Measurements from ENCODE around the gene ZFR.

ZFR gene

DNA sequence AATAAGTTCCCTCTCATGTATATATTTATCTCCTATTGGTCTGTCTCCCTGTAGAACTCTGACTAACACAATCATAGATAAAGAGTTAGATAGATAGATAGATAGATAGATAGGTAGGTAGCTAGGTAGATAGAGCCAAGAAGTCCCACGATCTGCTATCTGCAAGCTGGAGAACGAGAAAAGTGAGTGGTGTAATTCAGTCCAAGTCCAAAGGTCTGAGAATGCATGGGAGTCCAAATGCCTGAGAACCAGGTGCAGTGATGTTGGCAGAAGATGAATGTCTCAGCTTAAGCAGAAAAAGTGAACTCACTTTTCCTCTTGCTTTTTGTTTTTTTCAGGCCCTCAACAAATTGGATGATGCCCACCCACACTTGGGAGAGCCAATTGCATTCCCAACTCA lies 37.7 kb upstream of the ZFR start:
- H3K9me3 ChIP-seq: no peaks in the 10 kb centered on the region

DNA sequence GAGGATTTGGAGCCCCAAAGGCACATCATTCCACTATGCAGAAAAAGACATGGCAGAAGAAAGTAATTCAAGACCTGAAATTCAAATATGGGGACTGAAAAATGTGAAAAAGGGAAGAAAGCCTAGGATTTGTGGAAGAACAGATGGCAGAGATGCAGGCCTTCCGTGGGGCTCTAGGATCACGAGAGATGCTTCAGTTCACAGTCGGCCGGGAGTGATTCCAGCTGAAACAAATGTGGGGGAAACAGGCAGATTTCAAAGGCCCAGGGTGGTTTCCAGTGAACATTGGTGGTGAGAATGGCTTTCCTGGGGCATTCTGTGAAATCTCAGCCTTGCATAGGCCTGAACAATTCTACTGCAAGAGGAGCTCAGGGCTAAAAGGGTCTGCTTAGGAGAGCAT lies 34.6 kb upstream of the ZFR start:
- no peaks in the 10 kb centered on the region for H3K4me1 ChIP-seq (ENCODE audit: control insufficient read depth in 1 of 2, insufficient read depth in 1 of 2, low read depth in 1 of 2, low read length in 1 of 2)
- TF ChIP-seq, protein P1, sequence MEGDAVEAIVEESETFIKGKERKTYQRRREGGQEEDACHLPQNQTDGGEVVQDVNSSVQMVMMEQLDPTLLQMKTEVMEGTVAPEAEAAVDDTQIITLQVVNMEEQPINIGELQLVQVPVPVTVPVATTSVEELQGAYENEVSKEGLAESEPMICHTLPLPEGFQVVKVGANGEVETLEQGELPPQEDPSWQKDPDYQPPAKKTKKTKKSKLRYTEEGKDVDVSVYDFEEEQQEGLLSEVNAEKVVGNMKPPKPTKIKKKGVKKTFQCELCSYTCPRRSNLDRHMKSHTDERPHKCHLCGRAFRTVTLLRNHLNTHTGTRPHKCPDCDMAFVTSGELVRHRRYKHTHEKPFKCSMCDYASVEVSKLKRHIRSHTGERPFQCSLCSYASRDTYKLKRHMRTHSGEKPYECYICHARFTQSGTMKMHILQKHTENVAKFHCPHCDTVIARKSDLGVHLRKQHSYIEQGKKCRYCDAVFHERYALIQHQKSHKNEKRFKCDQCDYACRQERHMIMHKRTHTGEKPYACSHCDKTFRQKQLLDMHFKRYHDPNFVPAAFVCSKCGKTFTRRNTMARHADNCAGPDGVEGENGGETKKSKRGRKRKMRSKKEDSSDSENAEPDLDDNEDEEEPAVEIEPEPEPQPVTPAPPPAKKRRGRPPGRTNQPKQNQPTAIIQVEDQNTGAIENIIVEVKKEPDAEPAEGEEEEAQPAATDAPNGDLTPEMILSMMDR (IDR thresholded peaks at IDR 0.05): no peak
- no peaks in the 10 kb centered on the region for H3K27me3 ChIP-seq
- H3K36me3 ChIP-seq: no peaks in the 10 kb centered on the region
- H3K27ac ChIP-seq: no peak overlapping the region
- H3K9me3 ChIP-seq: no peaks in the 10 kb centered on the region
- H3K4me3 ChIP-seq (ENCODE audit: low read depth in 1 of 2, low read length in 1 of 2): no peak overlapping the region

More for the DNA sequence above, 37.7 kb upstream of the ZFR start:
- Histone ChIP-seq H3K27ac (no peak overlapping the region), H3K36me3 (no peaks in the 10 kb centered on the region), H3K4me3 (ENCODE audit: low read depth in 1 of 2, low read length in 1 of 2) (no peak overlapping the region), H3K4me1 (ENCODE audit: control insufficient read depth in 1 of 2, insufficient read depth in 1 of 2, low read depth in 1 of 2, low read length in 1 of 2) (no peaks in the 10 kb centered on the region), H3K27me3 (no peaks in the 10 kb centered on the region)
- TF ChIP-seq, protein P1 (IDR thresholded peaks at IDR 0.05): no peak

DNA sequence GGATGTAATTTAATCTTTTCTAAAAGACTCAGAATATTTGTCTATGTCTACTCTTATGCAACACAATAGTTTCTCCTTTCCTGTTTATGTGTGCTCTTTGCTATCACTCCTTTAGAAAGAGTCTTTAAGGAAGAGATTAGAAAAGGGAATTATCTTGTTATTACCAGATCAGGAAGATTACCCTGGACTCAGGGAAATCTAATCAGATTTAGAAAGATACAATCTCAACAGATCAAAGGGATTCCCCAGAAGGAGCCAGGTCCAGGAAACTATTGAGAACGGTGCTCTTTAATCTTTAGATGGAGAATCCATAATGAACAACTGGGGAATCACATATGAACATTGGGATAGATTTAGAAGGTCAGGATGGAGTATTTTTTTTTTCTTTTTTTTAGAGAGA lies 32.4 kb upstream of the ZFR start:
- Histone ChIP-seq H3K36me3 (no peaks in the 10 kb centered on the region), H3K27ac (no peak overlapping the region), H3K4me3 (ENCODE audit: low read depth in 1 of 2, low read length in 1 of 2) (no peak overlapping the region), H3K9me3 (no peaks in the 10 kb centered on the region), H3K4me1 (ENCODE audit: control insufficient read depth in 1 of 2, insufficient read depth in 1 of 2, low read depth in 1 of 2, low read length in 1 of 2) (no peaks in the 10 kb centered on the region), H3K27me3 (no peaks in the 10 kb centered on the region)
- TF ChIP-seq, protein P1 (IDR thresholded peaks at IDR 0.05): no peak

DNA sequence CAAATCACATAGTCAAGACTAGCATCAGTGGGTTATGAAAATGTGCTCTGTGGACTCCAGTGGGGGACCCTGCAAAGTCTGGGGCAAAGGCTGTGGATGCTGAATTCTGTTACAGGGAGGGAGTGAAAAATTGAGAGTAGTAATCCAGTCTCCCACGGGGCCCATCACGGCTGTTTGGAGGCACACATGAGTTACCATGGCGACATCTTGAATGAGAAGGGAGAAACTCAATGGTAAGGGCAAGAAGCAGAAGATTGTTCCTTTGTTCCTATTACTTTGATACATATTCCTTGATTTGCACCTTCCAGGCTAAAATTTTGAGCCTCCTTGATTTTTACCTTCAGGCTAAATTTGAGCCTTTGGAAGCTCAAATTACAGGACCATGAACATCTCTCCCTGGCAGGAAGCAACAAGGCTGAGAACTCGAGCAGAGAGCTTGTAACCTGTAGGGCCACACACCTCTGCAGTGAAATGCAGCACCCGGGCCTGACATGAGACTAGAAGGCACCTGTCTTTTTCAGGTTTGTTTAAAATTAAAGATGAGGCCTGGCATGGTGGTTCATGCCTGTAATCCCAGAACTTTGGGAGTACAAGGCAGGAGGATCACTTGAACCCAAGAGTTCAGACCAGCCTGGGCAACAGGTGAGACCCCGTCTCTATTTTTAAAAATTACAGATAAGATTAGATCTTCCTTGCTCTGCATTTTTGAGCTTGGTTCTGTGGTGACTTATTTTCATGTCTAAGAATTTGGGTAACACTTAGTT lies 31.0 kb upstream of the ZFR start:
- Histone ChIP-seq H3K9me3 (no peaks in the 10 kb centered on the region), H3K27me3 (no peaks in the 10 kb centered on the region), H3K4me3 (ENCODE audit: low read depth in 1 of 2, low read length in 1 of 2) (no peak overlapping the region), H3K4me1 (ENCODE audit: control insufficient read depth in 1 of 2, insufficient read depth in 1 of 2, low read depth in 1 of 2, low read length in 1 of 2) (no peaks in the 10 kb centered on the region), H3K36me3 (no peaks in the 10 kb centered on the region), H3K27ac (no peak overlapping the region)
- TF ChIP-seq, protein P1 (IDR thresholded peaks at IDR 0.05): no peak

DNA sequence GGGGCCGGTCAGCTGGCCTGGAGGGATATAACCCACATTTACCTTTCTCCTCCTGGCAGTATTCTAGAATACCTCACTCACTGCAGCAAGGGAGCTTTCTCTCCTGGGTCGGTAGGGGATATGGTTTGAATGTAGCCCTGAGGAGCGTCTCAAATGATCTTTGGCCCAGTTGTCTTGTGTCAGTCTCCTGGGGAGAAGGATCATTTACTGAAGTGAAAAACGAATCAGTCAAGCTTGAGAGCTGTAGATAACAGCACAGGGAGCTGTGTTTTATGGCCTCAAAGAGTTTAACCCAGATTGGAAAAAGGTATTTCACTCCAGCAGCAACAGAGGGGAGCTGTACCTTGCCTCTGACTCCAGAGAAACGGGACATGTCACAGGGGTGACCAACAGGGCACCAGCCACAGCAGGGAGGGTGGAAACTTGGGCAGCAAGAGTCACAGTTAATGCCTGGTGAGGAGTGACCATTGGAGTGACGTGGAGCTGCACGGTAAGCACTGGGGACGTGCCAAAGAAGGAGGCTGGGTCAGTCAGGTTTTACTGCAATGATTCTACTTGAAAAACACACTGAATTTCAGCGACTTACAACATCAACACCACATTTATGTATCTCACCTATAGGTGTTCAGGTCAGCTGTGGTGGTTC lies 29.8 kb upstream of the ZFR start:
- Histone ChIP-seq H3K9me3 (no peaks in the 10 kb centered on the region), H3K4me1 (ENCODE audit: control insufficient read depth in 1 of 2, insufficient read depth in 1 of 2, low read depth in 1 of 2, low read length in 1 of 2) (no peaks in the 10 kb centered on the region), H3K36me3 (no peaks in the 10 kb centered on the region), H3K27ac (no peak overlapping the region), H3K4me3 (ENCODE audit: low read depth in 1 of 2, low read length in 1 of 2) (no peak overlapping the region), H3K27me3 (no peaks in the 10 kb centered on the region)
- TF ChIP-seq, protein P1 (IDR thresholded peaks at IDR 0.05): no peak
